ENCODE results near the gene DZIP3.

DNA sequence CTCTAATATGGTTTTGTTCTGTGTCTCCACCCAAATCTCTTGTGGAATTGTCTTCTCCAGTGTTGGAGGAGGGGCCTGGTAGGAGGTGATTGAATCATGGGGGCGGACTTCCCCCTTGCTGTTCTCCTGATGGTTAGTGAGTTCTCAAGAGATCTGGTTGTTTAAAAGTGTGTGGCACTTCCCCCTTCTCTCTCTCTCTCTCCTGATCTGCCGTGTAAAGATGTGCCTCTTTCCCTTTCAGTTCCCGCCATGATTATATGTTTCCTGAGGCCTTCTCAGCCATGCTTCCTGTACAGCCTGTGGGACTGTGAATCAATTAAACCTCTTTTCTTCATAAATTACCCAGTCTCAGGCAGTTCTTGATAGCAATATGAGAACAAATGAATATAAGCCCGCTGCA is 134.6 kb downstream of the DZIP3 start:
- TF ChIP-seq, protein P1, sequence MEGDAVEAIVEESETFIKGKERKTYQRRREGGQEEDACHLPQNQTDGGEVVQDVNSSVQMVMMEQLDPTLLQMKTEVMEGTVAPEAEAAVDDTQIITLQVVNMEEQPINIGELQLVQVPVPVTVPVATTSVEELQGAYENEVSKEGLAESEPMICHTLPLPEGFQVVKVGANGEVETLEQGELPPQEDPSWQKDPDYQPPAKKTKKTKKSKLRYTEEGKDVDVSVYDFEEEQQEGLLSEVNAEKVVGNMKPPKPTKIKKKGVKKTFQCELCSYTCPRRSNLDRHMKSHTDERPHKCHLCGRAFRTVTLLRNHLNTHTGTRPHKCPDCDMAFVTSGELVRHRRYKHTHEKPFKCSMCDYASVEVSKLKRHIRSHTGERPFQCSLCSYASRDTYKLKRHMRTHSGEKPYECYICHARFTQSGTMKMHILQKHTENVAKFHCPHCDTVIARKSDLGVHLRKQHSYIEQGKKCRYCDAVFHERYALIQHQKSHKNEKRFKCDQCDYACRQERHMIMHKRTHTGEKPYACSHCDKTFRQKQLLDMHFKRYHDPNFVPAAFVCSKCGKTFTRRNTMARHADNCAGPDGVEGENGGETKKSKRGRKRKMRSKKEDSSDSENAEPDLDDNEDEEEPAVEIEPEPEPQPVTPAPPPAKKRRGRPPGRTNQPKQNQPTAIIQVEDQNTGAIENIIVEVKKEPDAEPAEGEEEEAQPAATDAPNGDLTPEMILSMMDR (IDR thresholded peaks at IDR 0.05), result no peak
- TF ChIP-seq EP300 (IDR thresholded peaks at IDR 0.05) (no peak), POLR2A (IDR thresholded peaks at IDR 0.05; ENCODE audit: low read depth) (no peak)
